Measurements from ENCODE around the gene FHL1. TPM values are rescaled to one million over a fixed set of nuclear protein-coding genes. Genes with fewer than 3 reads are reported as not detected.
A peak's percentile ranks its signal among the peaks of the same experiment; 100 is the strongest.

Gene FHL1
- total and polyA plus RNA-seq, 4 donors: 875 to 2,126 (median 1,619) TPM

- DNase-seq (no peak), ATAC-seq (ENCODE audit: low FRiP score) (no peak)
- WGBS, 2 donors: 18 to 26% methylated on average over 5 of the region's 5 CpGs
- intact Hi-C loops (cut with DNase I): loop anchor here in 1 of 2 donors (5.0 kb wide), 1 partner anchor 98 kb away; no protein-coding TSS in a partner anchor
- Histone ChIP-seq H3K4me1 (ENCODE audit: control insufficient read depth in 1 of 2, insufficient read depth in 2 of 2, low read length in 2 of 2) (peaks cover 3 to 4% of the 10 kb centered on the region in 2 donors), H3K36me3 (ENCODE audit: control insufficient read depth in 1 of 2, insufficient read depth in 2 of 2, low read length in 1 of 2) (no peaks in the 10 kb centered on the region), H3K9me3 (ENCODE audit: control insufficient read depth, low read length) (no peaks in the 10 kb centered on the region), H3K4me3 (ENCODE audit: low read length in 2 of 2) (peak overlapping the region in 1 of 2 donors; percentile 41), H3K27ac (ENCODE audit: low read depth in 1 of 2, low read length in 2 of 2) (peak overlapping the region in 1 of 2 donors; percentile 50), H3K27me3 (ENCODE audit: control insufficient read depth in 1 of 2, insufficient read depth in 2 of 2, low read length in 1 of 2) (no peaks in the 10 kb centered on the region)
Measured at GRCh38 chrX:136154998-136155397, 7.7 kb downstream of the FHL1 start.

GRCh38 chrX:136156560-136157117 lies 9.3 kb downstream of the FHL1 start:
- Histone ChIP-seq H3K4me3 (ENCODE audit: low read length in 2 of 2) (peak overlapping the region in 1 of 2 donors; percentile 14), H3K27ac (ENCODE audit: low read depth in 1 of 2, low read length in 2 of 2) (peak overlapping the region in 1 of 2 donors; percentile 51), H3K4me1 (ENCODE audit: control insufficient read depth in 1 of 2, insufficient read depth in 2 of 2, low read length in 2 of 2) (peaks cover 3 to 4% of the 10 kb centered on the region in 2 donors), H3K9me3 (ENCODE audit: control insufficient read depth, low read length) (no peaks in the 10 kb centered on the region), H3K27me3 (ENCODE audit: control insufficient read depth in 1 of 2, insufficient read depth in 2 of 2, low read length in 1 of 2) (no peaks in the 10 kb centered on the region), H3K36me3 (ENCODE audit: control insufficient read depth in 1 of 2, insufficient read depth in 2 of 2, low read length in 1 of 2) (no peaks in the 10 kb centered on the region)
- intact Hi-C loops (cut with DNase I): no loop called here
- WGBS, 2 donors: 4 to 27% methylated on average over 5 of the region's 5 CpGs
- DNase-seq (no peak), ATAC-seq (ENCODE audit: low FRiP score) (no peak)

- no peaks in the 10 kb centered on the region for H3K9me3 ChIP-seq (ENCODE audit: control insufficient read depth, low read length)
- intact Hi-C loops (cut with DNase I): no loop called here
- H3K4me1 ChIP-seq (ENCODE audit: control insufficient read depth in 1 of 2, insufficient read depth in 2 of 2, low read length in 2 of 2): peaks cover 3 to 4% of the 10 kb centered on the region in 2 donors
- WGBS, 2 donors: 2 to 27% methylated on average over 3 of the region's 3 CpGs
- no peak for DNase-seq
- ATAC-seq (ENCODE audit: low FRiP score): no peak
- no peaks in the 10 kb centered on the region for H3K36me3 ChIP-seq (ENCODE audit: control insufficient read depth in 1 of 2, insufficient read depth in 2 of 2, low read length in 1 of 2)
- no peaks in the 10 kb centered on the region for H3K27me3 ChIP-seq (ENCODE audit: control insufficient read depth in 1 of 2, insufficient read depth in 2 of 2, low read length in 1 of 2)
- H3K4me3 ChIP-seq (ENCODE audit: low read length in 2 of 2): peak overlapping the region in 1 of 2 donors; percentile 14
- H3K27ac ChIP-seq (ENCODE audit: low read depth in 1 of 2, low read length in 2 of 2): peak overlapping the region in 1 of 2 donors; percentile 64
Measured at GRCh38 chrX:136157187-136157586, 9.9 kb downstream of the FHL1 start.

- 27 to 48% methylated on average over 4 of the region's 4 CpGs for WGBS, 2 donors
- Histone ChIP-seq H3K4me1 (ENCODE audit: control insufficient read depth in 1 of 2, insufficient read depth in 2 of 2, low read length in 2 of 2) (peaks cover 3 to 4% of the 10 kb centered on the region in 2 donors), H3K4me3 (ENCODE audit: low read length in 2 of 2) (no peak overlapping the region), H3K27me3 (ENCODE audit: control insufficient read depth in 1 of 2, insufficient read depth in 2 of 2, low read length in 1 of 2) (no peaks in the 10 kb centered on the region), H3K36me3 (ENCODE audit: control insufficient read depth in 1 of 2, insufficient read depth in 2 of 2, low read length in 1 of 2) (no peaks in the 10 kb centered on the region), H3K9me3 (ENCODE audit: control insufficient read depth, low read length) (no peaks in the 10 kb centered on the region), H3K27ac (ENCODE audit: low read depth in 1 of 2, low read length in 2 of 2) (peak overlapping the region in 1 of 2 donors; percentile 19)
- ATAC-seq (ENCODE audit: low FRiP score) (no peak), DNase-seq (no peak)
- intact Hi-C loops (cut with DNase I): no loop called here
Measured at GRCh38 chrX:136158685-136159084, 11.4 kb downstream of the FHL1 start.

GRCh38 chrX:136159611-136160025 lies 12.3 kb downstream of the FHL1 start:
- Histone ChIP-seq H3K27me3 (ENCODE audit: control insufficient read depth in 1 of 2, insufficient read depth in 2 of 2, low read length in 1 of 2) (no peaks in the 10 kb centered on the region), H3K4me3 (ENCODE audit: low read length in 2 of 2) (no peak overlapping the region), H3K27ac (ENCODE audit: low read depth in 1 of 2, low read length in 2 of 2) (peak overlapping the region in 1 of 2 donors; percentile 80), H3K9me3 (ENCODE audit: control insufficient read depth, low read length) (no peaks in the 10 kb centered on the region), H3K4me1 (ENCODE audit: control insufficient read depth in 1 of 2, insufficient read depth in 2 of 2, low read length in 2 of 2) (peaks cover 3 to 4% of the 10 kb centered on the region in 2 donors), H3K36me3 (ENCODE audit: control insufficient read depth in 1 of 2, insufficient read depth in 2 of 2, low read length in 1 of 2) (no peaks in the 10 kb centered on the region)
- 26 to 33% methylated on average over 2 of the region's 2 CpGs for WGBS, 2 donors
- intact Hi-C loops (cut with DNase I): loop anchor here in 1 of 2 donors (5.0 to 10.0 kb wide), 3 partner anchors 42 to 127 kb away; no protein-coding TSS in a partner anchor
- no peak for DNase-seq
- ATAC-seq (ENCODE audit: low FRiP score): no peak

GRCh38 chrX:136162827-136163570 lies 15.7 kb downstream of the FHL1 start:
- peaks cover 3 to 4% of the 10 kb centered on the region in 2 donors for H3K4me1 ChIP-seq (ENCODE audit: control insufficient read depth in 1 of 2, insufficient read depth in 2 of 2, low read length in 2 of 2)
- H3K27me3 ChIP-seq (ENCODE audit: control insufficient read depth in 1 of 2, insufficient read depth in 2 of 2, low read length in 1 of 2): no peaks in the 10 kb centered on the region
- H3K36me3 ChIP-seq (ENCODE audit: control insufficient read depth in 1 of 2, insufficient read depth in 2 of 2, low read length in 1 of 2): no peaks in the 10 kb centered on the region
- ATAC-seq (ENCODE audit: low FRiP score) (peak; percentile 64), DNase-seq (peak; percentile 65 to 82)
- H3K9me3 ChIP-seq (ENCODE audit: control insufficient read depth, low read length): no peaks in the 10 kb centered on the region
- 5 to 13% methylated on average over 9 of the region's 9 CpGs for WGBS, 2 donors
- H3K4me3 ChIP-seq (ENCODE audit: low read length in 2 of 2): no peak overlapping the region
- peak overlapping the region; percentile 61 to 79 for H3K27ac ChIP-seq (ENCODE audit: low read depth in 1 of 2, low read length in 2 of 2)
- intact Hi-C loops (cut with DNase I): loop anchor here (2.0 to 10.0 kb wide), 4 partner anchors 46 to 134 kb away; no protein-coding TSS in a partner anchor

GRCh38 chrX:136163689-136164088 lies 16.4 kb downstream of the FHL1 start:
- 5 to 34% methylated on average over 1 of the region's 1 CpG for WGBS, 2 donors
- peaks cover 3 to 4% of the 10 kb centered on the region in 2 donors for H3K4me1 ChIP-seq (ENCODE audit: control insufficient read depth in 1 of 2, insufficient read depth in 2 of 2, low read length in 2 of 2)
- intact Hi-C loops (cut with DNase I): loop anchor here (2.0 to 10.0 kb wide), 4 partner anchors 46 to 135 kb away; no protein-coding TSS in a partner anchor
- H3K36me3 ChIP-seq (ENCODE audit: control insufficient read depth in 1 of 2, insufficient read depth in 2 of 2, low read length in 1 of 2): no peaks in the 10 kb centered on the region
- peak overlapping the region; percentile 57 to 79 for H3K27ac ChIP-seq (ENCODE audit: low read depth in 1 of 2, low read length in 2 of 2)
- no peaks in the 10 kb centered on the region for H3K9me3 ChIP-seq (ENCODE audit: control insufficient read depth, low read length)
- ATAC-seq (ENCODE audit: low FRiP score) (no peak), DNase-seq (no peak)
- H3K4me3 ChIP-seq (ENCODE audit: low read length in 2 of 2): no peak overlapping the region
- no peaks in the 10 kb centered on the region for H3K27me3 ChIP-seq (ENCODE audit: control insufficient read depth in 1 of 2, insufficient read depth in 2 of 2, low read length in 1 of 2)

- ATAC-seq (ENCODE audit: low FRiP score) (no peak), DNase-seq (no peak)
- no peaks in the 10 kb centered on the region for H3K27me3 ChIP-seq (ENCODE audit: control insufficient read depth in 1 of 2, insufficient read depth in 2 of 2, low read length in 1 of 2)
- 17 to 26% methylated on average over 3 of the region's 3 CpGs for WGBS, 2 donors
- H3K4me3 ChIP-seq (ENCODE audit: low read length in 2 of 2): no peak overlapping the region
- H3K9me3 ChIP-seq (ENCODE audit: control insufficient read depth, low read length): no peaks in the 10 kb centered on the region
- intact Hi-C loops (cut with DNase I): loop anchor here (5.0 to 10.0 kb wide), 4 partner anchors 37 to 422 kb away; partner anchors contain the start of gene MAP7D3 (in 1 of the 2)
- H3K27ac ChIP-seq (ENCODE audit: low read depth in 1 of 2, low read length in 2 of 2): no peak overlapping the region
- no peaks in the 10 kb centered on the region for H3K36me3 ChIP-seq (ENCODE audit: control insufficient read depth in 1 of 2, insufficient read depth in 2 of 2, low read length in 1 of 2)
- H3K4me1 ChIP-seq (ENCODE audit: control insufficient read depth in 1 of 2, insufficient read depth in 2 of 2, low read length in 2 of 2): no peaks in the 10 kb centered on the region
Measured at GRCh38 chrX:136165406-136165805, 18.1 kb downstream of the FHL1 start.

All from aorta (tissue), 5 donors.